Right lobe of liver (tissue), 4 donors: Measurements from ENCODE around the gene TRAM1L1.

Source experiments
- CTCF ChIP-seq, 4 donors: fragments of 200-600 bp in 3 of 4; fragments of 450-650 bp in 1 of 4; IDR thresholded peaks; one replicate each; pipeline versions ENCODE4 v1.5.1 to v1.8.0; 2016 to 2022; ENCODE audit warnings: antibody characterized with exemption in 4 of 4, mild to moderate bottlenecking in 2 of 4
- POLR2A ChIP-seq: fragments of 450-650 bp; IDR thresholded peaks from one replicate; pipeline ENCODE4 v1.6.1; 2017; ENCODE audit warnings: antibody characterized with exemption, mild to moderate bottlenecking
- donor health status: DM: no; HTN: no; CAD: no.
- donor health status: DM: no; HTN: no; CAD: no.
- donor health status: DM: no; HTN: yes; CAD: no.

GRCh38 chr4:117096462-117096861, 11.1 kb upstream of the TRAM1L1 start:
- TF ChIP-seq POLR2A (no peak), CTCF (IDR thresholded peaks at IDR 0.05) (no peak)
